PC-9 (cell line): ENCODE results near the gene POU6F2. TPM values are rescaled to one million over a fixed set of nuclear protein-coding genes. Genes with fewer than 3 reads are reported as not detected.

ENCODE experiments used
- BruUV-seq: library from RNA; stranded (reverse); fragments of 400-500 nt; replicated peaks from 2 replicates; lab custom pipeline; 2021; lab: Mats Ljungman, UMichigan
- CTCF ChIA-PET: fragments of 300-600 bp; sonication (Branson Sonifier 250); formaldehyde crosslinking; loops from one replicate; lab custom pipeline; 2022; ENCODE audit warnings: antibody characterized with exemption; lab: Charles Lee
- POLR2A ChIA-PET: fragments of 300-600 bp; sonication (Branson Sonifier 250); formaldehyde crosslinking; loops from one replicate; lab custom pipeline; 2022; ENCODE audit warnings: antibody characterized with exemption; ENCODE audit not compliant: unreplicated experiment; lab: Charles Lee
- DNase-seq, 2 experiments: peaks; one replicate each; pipeline versions ENCODE4 v3.0.0 to v3.0.0-alpha.2; 2015 to 2022; ENCODE audit warnings: mixed read lengths in 1 of 2
- H2AFZ ChIP-seq: fragments of 200-600 bp; sonication (generic); 2 replicates; pipeline ENCODE4 v1.8.1; 2017; ENCODE audit warnings: antibody characterized with exemption
- H3F3A ChIP-seq: fragments of 200-600 bp; sonication (generic); 2 replicates; pipeline ENCODE4 v1.8.1; 2017; ENCODE audit warnings: antibody characterized with exemption, mild to moderate bottlenecking, low read depth; ENCODE audit not compliant: insufficient read depth
- H3K27ac ChIP-seq: fragments of 200-600 bp; sonication (generic); 2 replicates; pipeline ENCODE4 v1.6.1; 2016; ENCODE audit warnings: mixed run types
- H3K27me3 ChIP-seq: fragments of 200-600 bp; sonication (generic); 2 replicates; pipeline ENCODE4 v1.6.1; 2016; ENCODE audit warnings: low read depth, mixed run types; ENCODE audit not compliant: insufficient read depth
- H3K36me3 ChIP-seq: fragments of 200-600 bp; sonication (generic); 2 replicates; pipeline ENCODE4 v1.6.1; 2016; ENCODE audit warnings: low read depth, mixed run types
- H3K4me1 ChIP-seq: fragments of 200-600 bp; sonication (generic); replicated peaks from 2 replicates; pipeline ENCODE4 v1.6.1; 2016; ENCODE audit warnings: mixed run types; ENCODE audit not compliant: insufficient read depth
- H3K4me2 ChIP-seq: fragments of 200-600 bp; sonication (generic); 2 replicates; pipeline ENCODE4 v1.6.1; 2017; ENCODE audit warnings: mixed run types
- H3K4me3 ChIP-seq: fragments of 200-600 bp; sonication (generic); 2 replicates; pipeline ENCODE4 v1.6.1; 2016; ENCODE audit warnings: mixed run types
- H3K79me2 ChIP-seq: fragments of 200-600 bp; sonication (generic); 2 replicates; pipeline ENCODE4 v1.6.1; 2017; ENCODE audit warnings: low read depth, mixed run types
- H3K9me2 ChIP-seq: fragments of 200-600 bp; sonication (generic); 2 replicates; pipeline ENCODE4 v1.8.1; 2017; ENCODE audit warnings: mild to moderate bottlenecking; ENCODE audit not compliant: insufficient read depth
- H3K9me3 ChIP-seq: fragments of 200-600 bp; sonication (generic); 2 replicates; pipeline ENCODE4 v1.8.1; 2016; ENCODE audit warnings: low read depth; ENCODE audit not compliant: insufficient read depth
- H4K20me1 ChIP-seq: fragments of 200-600 bp; sonication (generic); 2 replicates; pipeline ENCODE4 v1.8.1; 2017; ENCODE audit not compliant: insufficient read depth
- EZH2 ChIP-seq: fragments of 200-600 bp; sonication (generic); IDR thresholded peaks from 2 replicates; pipeline ENCODE4 v1.8.0; 2017; ENCODE audit warnings: antibody characterized with exemption, low read depth
- intact Hi-C: fragments of 100-400 bp; cut with micrococcal nuclease; formaldehyde crosslinking; loops from one replicate; pipeline ENCODE4 v1.10.0; 2022; ENCODE audit not compliant: unreplicated experiment
- total RNA-seq: library from RNA; stranded (reverse); gene quantifications from 2 replicates; pipeline ENCODE4 v1.2.3, GENCODE V29; 2021
- TF ChIP-seq, protein P1 (sequence below): fragments of 200-600 bp; sonication (generic); conservative IDR thresholded peaks from 2 replicates; pipeline ENCODE4 v1.6.1; 2017; ENCODE audit warnings: mixed run types, antibody characterized with exemption, mild to moderate bottlenecking, moderate library complexity

POU6F2 gene
- total RNA-seq, 1 experiment from 2014 or later = not detected

DNA sequence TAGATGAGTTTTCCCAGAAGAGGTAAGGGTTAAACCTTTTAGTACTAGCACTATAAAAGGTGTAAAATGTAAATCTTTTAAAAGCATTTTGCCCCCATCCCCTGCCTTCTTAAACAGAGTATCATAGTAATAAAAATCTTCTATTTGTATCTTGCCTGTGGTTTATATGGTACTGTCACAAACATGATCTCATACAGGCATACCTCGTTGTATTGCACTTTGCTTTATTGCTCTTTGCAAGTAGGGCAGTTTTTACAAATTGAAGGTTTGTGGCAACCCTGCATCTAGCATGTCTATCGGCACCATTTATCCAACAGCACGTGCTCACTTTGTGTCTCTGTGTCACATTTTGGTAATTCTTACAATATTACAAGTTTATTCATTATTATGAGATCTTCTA, 389.7 kb downstream of the POU6F2 start:
- no peak overlapping the region for H3K4me2 ChIP-seq
- intact Hi-C loops = no loop called here

DNA sequence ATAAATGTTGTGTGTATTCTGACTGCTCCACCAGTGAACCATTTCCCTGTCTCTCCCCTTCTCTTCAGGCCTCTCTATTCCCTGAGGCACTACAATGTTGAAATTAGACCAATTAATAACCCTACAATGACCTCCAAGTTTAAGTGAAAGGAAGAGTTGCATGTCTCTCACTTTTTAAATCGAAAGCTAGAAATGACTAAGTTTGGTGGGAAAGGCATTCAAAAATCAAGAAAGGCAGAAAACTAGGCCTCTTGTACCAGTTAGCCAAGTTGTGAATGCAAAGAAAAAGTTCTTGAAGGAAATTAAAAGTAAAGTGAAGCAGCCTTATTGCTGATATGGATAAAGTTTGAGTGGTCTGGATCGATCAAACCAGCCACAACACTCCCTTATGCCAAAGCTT, 390.2 kb downstream of the POU6F2 start:
- intact Hi-C loops = no loop called here
- Histone ChIP-seq H3K27me3 (peaks cover 39% of the 10 kb centered on the region), H3K9me2 (no peaks in the 10 kb centered on the region), H3K9me3 (no peaks in the 10 kb centered on the region), H3F3A (no peaks in the 10 kb centered on the region), H3K79me2 (no peaks in the 10 kb centered on the region), H3K36me3 (no peaks in the 10 kb centered on the region), H3K4me3 (no peak overlapping the region), H3K4me2 (no peak overlapping the region), H3K27ac (no peak overlapping the region), H3K4me1 (no peaks in the 10 kb centered on the region), H4K20me1 (no peaks in the 10 kb centered on the region), H2AFZ (no peak overlapping the region)
- ChIA-PET CTCF (no interaction called here), POLR2A (no interaction called here)
- no peak for DNase-seq
- TF ChIP-seq EZH2 = no peak
- TF ChIP-seq, protein P1, sequence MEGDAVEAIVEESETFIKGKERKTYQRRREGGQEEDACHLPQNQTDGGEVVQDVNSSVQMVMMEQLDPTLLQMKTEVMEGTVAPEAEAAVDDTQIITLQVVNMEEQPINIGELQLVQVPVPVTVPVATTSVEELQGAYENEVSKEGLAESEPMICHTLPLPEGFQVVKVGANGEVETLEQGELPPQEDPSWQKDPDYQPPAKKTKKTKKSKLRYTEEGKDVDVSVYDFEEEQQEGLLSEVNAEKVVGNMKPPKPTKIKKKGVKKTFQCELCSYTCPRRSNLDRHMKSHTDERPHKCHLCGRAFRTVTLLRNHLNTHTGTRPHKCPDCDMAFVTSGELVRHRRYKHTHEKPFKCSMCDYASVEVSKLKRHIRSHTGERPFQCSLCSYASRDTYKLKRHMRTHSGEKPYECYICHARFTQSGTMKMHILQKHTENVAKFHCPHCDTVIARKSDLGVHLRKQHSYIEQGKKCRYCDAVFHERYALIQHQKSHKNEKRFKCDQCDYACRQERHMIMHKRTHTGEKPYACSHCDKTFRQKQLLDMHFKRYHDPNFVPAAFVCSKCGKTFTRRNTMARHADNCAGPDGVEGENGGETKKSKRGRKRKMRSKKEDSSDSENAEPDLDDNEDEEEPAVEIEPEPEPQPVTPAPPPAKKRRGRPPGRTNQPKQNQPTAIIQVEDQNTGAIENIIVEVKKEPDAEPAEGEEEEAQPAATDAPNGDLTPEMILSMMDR = no peak
- no TSS peak for BruUV-seq

More for the DNA sequence above, 389.7 kb downstream of the POU6F2 start:
- no TSS peak for BruUV-seq
- TF ChIP-seq, protein P1 = no peak
- no peak for TF ChIP-seq EZH2
- Histone ChIP-seq H3K4me3 (no peak overlapping the region), H3K9me3 (no peaks in the 10 kb centered on the region), H3K27me3 (peaks cover 41% of the 10 kb centered on the region; the same call in 1 of the 2 replicates), H2AFZ (no peak overlapping the region), H3F3A (no peaks in the 10 kb centered on the region), H3K79me2 (no peaks in the 10 kb centered on the region), H3K27ac (no peak overlapping the region), H4K20me1 (no peaks in the 10 kb centered on the region), H3K9me2 (no peaks in the 10 kb centered on the region), H3K36me3 (no peaks in the 10 kb centered on the region), H3K4me1 (no peaks in the 10 kb centered on the region)
- DNase-seq = peak in 1 of 2 experiments; percentile 16
- ChIA-PET CTCF (no interaction called here), POLR2A (no interaction called here)

DNA sequence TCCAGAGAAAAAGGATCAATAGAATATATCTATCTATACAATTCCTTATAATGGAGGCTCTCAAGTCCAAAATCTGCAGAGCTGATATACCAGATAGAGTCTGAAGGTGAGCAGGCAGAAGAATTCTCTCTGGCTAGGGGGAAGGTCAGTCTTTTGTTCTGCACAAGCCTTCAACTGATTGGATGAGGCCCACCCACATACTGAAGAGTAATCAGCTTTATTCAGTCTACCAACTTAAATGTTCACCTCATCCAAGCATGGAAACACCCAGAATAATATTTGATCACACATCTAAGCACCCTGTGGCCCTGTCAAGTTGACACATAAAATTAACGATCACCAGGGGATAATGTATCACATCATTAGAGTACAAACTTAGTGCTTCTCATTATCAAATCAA, 394.7 kb downstream of the POU6F2 start:
- ChIA-PET POLR2A (no interaction called here), CTCF (no interaction called here)
- TF ChIP-seq EZH2 = no peak
- TF ChIP-seq, protein P1 = no peak
- intact Hi-C loops = no loop called here
- H3K79me2 ChIP-seq = no peaks in the 10 kb centered on the region
- DNase-seq = no peak
- no peak overlapping the region for H3K27ac ChIP-seq
- no peaks in the 10 kb centered on the region for H3K36me3 ChIP-seq
- H3K4me3 ChIP-seq = no peak overlapping the region
- H3K9me2 ChIP-seq = no peaks in the 10 kb centered on the region
- no TSS peak for BruUV-seq
- H3K9me3 ChIP-seq = no peaks in the 10 kb centered on the region
- H3F3A ChIP-seq = no peaks in the 10 kb centered on the region
- H4K20me1 ChIP-seq = no peaks in the 10 kb centered on the region
- H3K4me2 ChIP-seq = no peak overlapping the region
- no peak overlapping the region for H2AFZ ChIP-seq
- peaks cover 54% of the 10 kb centered on the region for H3K27me3 ChIP-seq
- H3K4me1 ChIP-seq = no peaks in the 10 kb centered on the region
